Type B pancreatic cell (in vitro differentiated cells): ENCODE data around the gene EXOC3L4. TPM values are rescaled to one million over a fixed set of nuclear protein-coding genes. Genes with fewer than 3 reads are reported as not detected.
A peak's percentile ranks its signal among the peaks of the same experiment; 100 is the strongest.

Source experiments
- DNase-seq: peaks from one replicate; pipeline ENCODE4 v3.0.0; 2021; ENCODE audit warnings: mixed read lengths; ENCODE audit not compliant: unreplicated experiment; ENCODE audit errors: extremely low spot score
- H3K27ac Mint-ChIP-seq: 2 replicates; pipeline ENCODE4 v1.8.0; 2021; ENCODE audit warnings: mild to moderate bottlenecking, mixed read lengths
- H3K27me3 Mint-ChIP-seq: 2 replicates; pipeline ENCODE4 v1.8.0; 2021; ENCODE audit warnings: mixed read lengths
- H3K36me3 Mint-ChIP-seq: 2 replicates; pipeline ENCODE4 v1.8.0; 2021; ENCODE audit warnings: mixed read lengths
- H3K4me1 Mint-ChIP-seq: one replicate; pipeline ENCODE4 v1.8.0; 2021; ENCODE audit warnings: mixed read lengths; ENCODE audit not compliant: unreplicated experiment
- H3K4me3 Mint-ChIP-seq: 2 replicates; pipeline ENCODE4 v1.8.0; 2021; ENCODE audit warnings: mild to moderate bottlenecking, mixed read lengths
- H3K9me3 Mint-ChIP-seq: 2 replicates; pipeline ENCODE4 v1.8.0; 2021; ENCODE audit warnings: mixed read lengths
- total RNA-seq: library from RNA; stranded (reverse); gene quantifications from 2 replicates; pipeline ENCODE4 v1.2.1, GENCODE V29; 2021; ENCODE audit warnings: low replicate concordance
- TF ChIP-seq, protein P1 (sequence below): fragments of 200-600 bp; sonication (generic); conservative IDR thresholded peaks from 2 replicates; pipeline ENCODE4 v1.5.0; 2021; ENCODE audit warnings: antibody characterized with exemption, mild to moderate bottlenecking

The EXOC3L4 gene
- total RNA-seq, 1 donor from 2014 or later = 4.0 TPM

DNA sequence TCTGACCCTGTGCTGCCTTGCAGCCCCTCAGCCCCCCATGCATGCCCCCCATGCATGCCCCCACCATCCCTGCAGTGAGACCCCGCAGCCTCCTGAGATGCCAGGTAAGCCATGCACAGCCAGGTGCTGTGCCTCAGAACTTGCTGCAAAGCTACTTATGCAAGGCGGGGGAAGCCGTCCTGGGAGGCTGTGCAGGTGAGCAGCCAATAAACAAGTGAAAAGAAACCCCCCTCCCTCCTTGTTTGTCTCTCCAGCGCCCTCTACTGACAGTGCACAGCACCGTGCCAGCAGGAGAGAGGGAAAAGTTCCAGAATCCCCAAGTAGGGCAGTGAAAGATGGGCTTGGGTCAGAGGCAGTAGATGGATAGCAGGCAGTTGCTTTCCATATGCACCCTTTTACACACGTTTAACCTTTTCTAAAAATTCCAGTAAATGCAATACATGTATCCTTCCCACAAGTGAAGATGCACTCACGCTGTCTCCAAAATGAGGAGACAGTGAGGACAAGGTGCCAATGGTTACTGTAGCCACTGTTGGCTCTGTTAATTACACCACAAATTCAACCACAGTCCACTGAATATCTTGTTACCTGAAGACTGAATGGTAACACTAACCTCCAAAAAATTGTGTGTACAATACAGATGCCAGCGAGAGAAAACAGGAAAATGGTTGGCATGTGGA, 46.7 kb downstream of the EXOC3L4 start:
- no peaks in the 10 kb centered on the region for H3K36me3 Mint-ChIP-seq
- H3K4me1 Mint-ChIP-seq = peaks cover 48% of the 10 kb centered on the region
- TF ChIP-seq, protein P1, sequence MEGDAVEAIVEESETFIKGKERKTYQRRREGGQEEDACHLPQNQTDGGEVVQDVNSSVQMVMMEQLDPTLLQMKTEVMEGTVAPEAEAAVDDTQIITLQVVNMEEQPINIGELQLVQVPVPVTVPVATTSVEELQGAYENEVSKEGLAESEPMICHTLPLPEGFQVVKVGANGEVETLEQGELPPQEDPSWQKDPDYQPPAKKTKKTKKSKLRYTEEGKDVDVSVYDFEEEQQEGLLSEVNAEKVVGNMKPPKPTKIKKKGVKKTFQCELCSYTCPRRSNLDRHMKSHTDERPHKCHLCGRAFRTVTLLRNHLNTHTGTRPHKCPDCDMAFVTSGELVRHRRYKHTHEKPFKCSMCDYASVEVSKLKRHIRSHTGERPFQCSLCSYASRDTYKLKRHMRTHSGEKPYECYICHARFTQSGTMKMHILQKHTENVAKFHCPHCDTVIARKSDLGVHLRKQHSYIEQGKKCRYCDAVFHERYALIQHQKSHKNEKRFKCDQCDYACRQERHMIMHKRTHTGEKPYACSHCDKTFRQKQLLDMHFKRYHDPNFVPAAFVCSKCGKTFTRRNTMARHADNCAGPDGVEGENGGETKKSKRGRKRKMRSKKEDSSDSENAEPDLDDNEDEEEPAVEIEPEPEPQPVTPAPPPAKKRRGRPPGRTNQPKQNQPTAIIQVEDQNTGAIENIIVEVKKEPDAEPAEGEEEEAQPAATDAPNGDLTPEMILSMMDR = peak; percentile 63
- H3K27ac Mint-ChIP-seq = no peak overlapping the region
- H3K4me3 Mint-ChIP-seq = no peak overlapping the region
- peaks cover 7% of the 10 kb centered on the region for H3K27me3 Mint-ChIP-seq
- H3K9me3 Mint-ChIP-seq = no peaks in the 10 kb centered on the region
- DNase-seq = no peak

DNA sequence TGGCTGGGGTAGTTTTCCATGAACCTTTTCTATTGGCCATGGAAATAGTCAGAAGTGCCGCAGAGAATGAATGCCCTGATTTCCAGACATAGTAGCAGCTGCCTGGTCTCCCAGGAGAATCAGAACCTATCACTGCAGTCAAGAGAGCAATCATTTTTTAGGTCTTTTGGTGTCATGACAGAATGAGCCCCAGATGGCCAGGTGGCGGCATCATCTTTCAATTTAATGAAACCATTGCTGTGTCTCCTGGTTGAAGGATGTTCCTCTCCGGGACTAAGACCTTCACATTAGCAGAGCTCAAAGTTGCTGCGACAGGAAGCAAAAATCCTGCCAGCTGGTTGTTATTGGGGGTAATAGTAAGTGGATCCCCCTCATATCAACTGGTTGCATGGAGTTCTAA, 47.5 kb downstream of the EXOC3L4 start:
- H3K27me3 Mint-ChIP-seq = peaks cover 7% of the 10 kb centered on the region
- H3K36me3 Mint-ChIP-seq = no peaks in the 10 kb centered on the region
- no peak overlapping the region for H3K27ac Mint-ChIP-seq
- no peak overlapping the region for H3K4me3 Mint-ChIP-seq
- no peak for DNase-seq
- no peaks in the 10 kb centered on the region for H3K9me3 Mint-ChIP-seq
- TF ChIP-seq, protein P1 = no peak
- peaks cover 44% of the 10 kb centered on the region for H3K4me1 Mint-ChIP-seq

DNA sequence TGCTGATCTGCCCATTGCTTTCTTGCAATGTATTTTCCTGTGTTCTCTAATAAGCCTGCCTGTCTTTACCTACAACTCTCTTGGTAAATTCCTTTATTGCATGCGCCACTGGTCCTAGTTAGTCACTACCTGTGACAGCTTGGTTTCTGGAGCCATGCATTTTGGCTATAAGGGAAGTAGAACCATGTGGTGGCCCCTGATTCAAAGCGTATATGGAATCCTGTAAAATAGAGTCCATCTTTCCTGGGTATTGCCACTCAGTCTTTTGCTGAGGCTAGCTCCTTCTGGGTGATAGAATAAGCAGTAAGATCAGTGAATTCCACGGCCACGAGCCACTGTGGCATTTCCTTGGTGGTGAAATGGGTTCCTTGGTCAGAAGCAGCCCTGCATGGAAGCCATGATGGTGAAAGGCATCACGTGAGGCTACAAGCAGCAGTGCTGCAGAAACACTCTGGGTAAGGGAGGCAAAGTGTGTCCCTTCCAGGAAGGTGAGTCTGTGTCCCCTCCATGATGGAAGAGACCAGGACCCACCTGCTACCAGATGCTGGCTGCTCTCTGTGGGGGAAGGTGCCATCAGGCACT, 48.3 kb downstream of the EXOC3L4 start:
- H3K27me3 Mint-ChIP-seq = peaks cover 7% of the 10 kb centered on the region
- TF ChIP-seq, protein P1 = no peak
- no peaks in the 10 kb centered on the region for H3K9me3 Mint-ChIP-seq
- peaks cover 36% of the 10 kb centered on the region for H3K4me1 Mint-ChIP-seq
- no peaks in the 10 kb centered on the region for H3K36me3 Mint-ChIP-seq
- no peak overlapping the region for H3K27ac Mint-ChIP-seq
- no peak for DNase-seq
- no peak overlapping the region for H3K4me3 Mint-ChIP-seq

DNA sequence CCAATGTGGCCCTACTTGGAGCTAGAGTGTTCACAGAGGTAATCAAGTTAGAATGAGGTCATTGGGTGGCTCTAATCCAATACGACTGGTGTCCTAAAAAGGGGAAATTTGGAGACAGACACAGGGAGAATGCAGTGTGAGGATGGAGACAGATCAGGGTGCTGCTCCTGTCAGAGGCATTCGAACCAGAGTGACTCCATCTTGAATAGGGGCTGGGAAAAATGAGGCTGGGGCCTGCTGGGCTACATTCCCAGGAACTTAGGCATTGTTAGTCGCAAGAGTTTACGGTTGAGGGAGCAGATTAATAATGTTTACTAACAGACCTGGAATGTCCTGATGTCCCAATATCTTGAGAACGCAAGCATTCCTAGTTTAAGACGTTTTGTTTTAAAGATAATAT, 49.0 kb downstream of the EXOC3L4 start:
- TF ChIP-seq, protein P1 = no peak
- peaks cover 7% of the 10 kb centered on the region for H3K27me3 Mint-ChIP-seq
- H3K36me3 Mint-ChIP-seq = no peaks in the 10 kb centered on the region
- no peak overlapping the region for H3K4me3 Mint-ChIP-seq
- no peaks in the 10 kb centered on the region for H3K9me3 Mint-ChIP-seq
- DNase-seq = no peak
- no peak overlapping the region for H3K27ac Mint-ChIP-seq
- H3K4me1 Mint-ChIP-seq = peaks cover 36% of the 10 kb centered on the region

DNA sequence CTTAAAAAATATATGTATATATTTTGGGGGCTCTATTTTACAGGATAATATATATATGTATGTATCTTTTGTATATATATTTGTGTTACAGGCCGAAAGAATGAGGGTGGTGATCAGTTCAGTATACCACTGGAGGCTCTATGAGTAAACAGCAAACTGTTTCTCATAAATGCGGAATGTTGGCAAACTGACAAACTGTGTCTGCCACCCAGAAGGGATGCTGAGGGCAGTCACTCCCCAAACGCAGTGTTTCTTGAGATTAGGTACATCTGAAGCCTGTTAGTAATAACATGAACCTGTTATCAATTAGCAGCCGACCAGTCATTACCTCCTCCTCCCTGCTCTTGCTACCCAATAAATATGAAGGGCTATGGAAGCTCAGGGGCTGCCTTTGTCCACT, 49.6 kb downstream of the EXOC3L4 start:
- DNase-seq = no peak
- peaks cover 35% of the 10 kb centered on the region for H3K4me1 Mint-ChIP-seq
- no peak overlapping the region for H3K27ac Mint-ChIP-seq
- no peak overlapping the region for H3K4me3 Mint-ChIP-seq
- TF ChIP-seq, protein P1 = no peak
- no peaks in the 10 kb centered on the region for H3K9me3 Mint-ChIP-seq
- H3K27me3 Mint-ChIP-seq = peaks cover 7% of the 10 kb centered on the region
- no peaks in the 10 kb centered on the region for H3K36me3 Mint-ChIP-seq
